ENCODE results near the gene LINGO4.

Gene LINGO4

GRCh38 chr1:151813271-151813977 is 8.2 kb upstream of the LINGO4 start:
- Histone ChIP-seq H4K20me1 (ENCODE audit: control insufficient read depth, insufficient read depth, low read depth, low read length) (no peaks in the 10 kb centered on the region), H3F3A (ENCODE audit: control insufficient read depth, insufficient read depth) (no peaks in the 10 kb centered on the region), H3K79me2 (ENCODE audit: control insufficient read depth, low read length) (no peaks in the 10 kb centered on the region), H3K4me2 (ENCODE audit: low read length) (no peak overlapping the region), H3K9me3 (ENCODE audit: control insufficient read depth, insufficient read depth, low read length) (no peaks in the 10 kb centered on the region), H3K27ac (ENCODE audit: low read depth, low read length) (no peak overlapping the region), H3K36me3 (ENCODE audit: control insufficient read depth, low read length) (no peaks in the 10 kb centered on the region), H3K9me2 (replicated peaks; ENCODE audit: control insufficient read depth, low read length) (no peaks in the 10 kb centered on the region), H3K4me1 (ENCODE audit: control insufficient read depth, low read length) (peaks cover 3% of the 10 kb centered on the region; the same call in 1 of the 2 replicates), H3K4me3 (ENCODE audit: low read length) (no peak overlapping the region), H3K27me3 (ENCODE audit: control insufficient read depth, low read length) (peaks cover 15% of the 10 kb centered on the region)
- TF ChIP-seq CTCF (IDR thresholded peaks at IDR 0.05; ENCODE audit: low read depth, low read length, poor library complexity, severe bottlenecking), result no peak
- no peak for TF ChIP-seq EZH2phosphoT487 (IDR thresholded peaks at IDR 0.05; ENCODE audit: borderline replicate concordance, low read length)

- H3K27me3 ChIP-seq (ENCODE audit: control insufficient read depth, low read length), result peaks cover 5% of the 10 kb centered on the region
- no peak overlapping the region for H3K27ac ChIP-seq (ENCODE audit: low read depth, low read length)
- no peaks in the 10 kb centered on the region for H3K36me3 ChIP-seq (ENCODE audit: control insufficient read depth, low read length)
- no peaks in the 10 kb centered on the region for H3K9me2 ChIP-seq (replicated peaks; ENCODE audit: control insufficient read depth, low read length)
- TF ChIP-seq EZH2phosphoT487 (IDR thresholded peaks at IDR 0.05; ENCODE audit: borderline replicate concordance, low read length) (no peak), CTCF (IDR thresholded peaks at IDR 0.05; ENCODE audit: low read depth, low read length, poor library complexity, severe bottlenecking) (no peak)
- H3K79me2 ChIP-seq (ENCODE audit: control insufficient read depth, low read length), result no peaks in the 10 kb centered on the region
- H3K9me3 ChIP-seq (ENCODE audit: control insufficient read depth, insufficient read depth, low read length), result no peaks in the 10 kb centered on the region
- no peak overlapping the region for H3K4me2 ChIP-seq (ENCODE audit: low read length)
- H4K20me1 ChIP-seq (ENCODE audit: control insufficient read depth, insufficient read depth, low read depth, low read length), result no peaks in the 10 kb centered on the region
- no peaks in the 10 kb centered on the region for H3F3A ChIP-seq (ENCODE audit: control insufficient read depth, insufficient read depth)
- H3K4me3 ChIP-seq (ENCODE audit: low read length), result no peak overlapping the region
- no peaks in the 10 kb centered on the region for H3K4me1 ChIP-seq (ENCODE audit: control insufficient read depth, low read length)
These were observed 6.0 kb upstream of the LINGO4 start for GRCh38 chr1:151811181-151811580.

- peaks cover 7% of the 10 kb centered on the region for H3K27me3 ChIP-seq (ENCODE audit: control insufficient read depth, low read length)
- no peak overlapping the region for H3K4me3 ChIP-seq (ENCODE audit: low read length)
- no peaks in the 10 kb centered on the region for H3K36me3 ChIP-seq (ENCODE audit: control insufficient read depth, low read length)
- no peaks in the 10 kb centered on the region for H3K9me2 ChIP-seq (replicated peaks; ENCODE audit: control insufficient read depth, low read length)
- H3K27ac ChIP-seq (ENCODE audit: low read depth, low read length), result no peak overlapping the region
- no peaks in the 10 kb centered on the region for H3K79me2 ChIP-seq (ENCODE audit: control insufficient read depth, low read length)
- H3K9me3 ChIP-seq (ENCODE audit: control insufficient read depth, insufficient read depth, low read length), result no peaks in the 10 kb centered on the region
- no peak overlapping the region for H3K4me2 ChIP-seq (ENCODE audit: low read length)
- H3K4me1 ChIP-seq (ENCODE audit: control insufficient read depth, low read length), result peaks cover under 1% of the 10 kb centered on the region; the same call in 1 of the 2 replicates
- TF ChIP-seq CTCF (IDR thresholded peaks at IDR 0.05; ENCODE audit: low read depth, low read length, poor library complexity, severe bottlenecking) (no peak), EZH2phosphoT487 (IDR thresholded peaks at IDR 0.05; ENCODE audit: borderline replicate concordance, low read length) (no peak)
- H4K20me1 ChIP-seq (ENCODE audit: control insufficient read depth, insufficient read depth, low read depth, low read length), result no peaks in the 10 kb centered on the region
- H3F3A ChIP-seq (ENCODE audit: control insufficient read depth, insufficient read depth), result no peaks in the 10 kb centered on the region
These were observed 4.9 kb upstream of the LINGO4 start for GRCh38 chr1:151809985-151810556.
